ENCODE measurements around the gene SPON1.

Gene SPON1

GRCh38 chr11:14190992-14191778, 228.7 kb downstream of the SPON1 start:
- no peak for DNase-seq (ENCODE audit: low read depth)

GRCh38 chr11:14193644-14194043, 231.1 kb downstream of the SPON1 start:
- DNase-seq (ENCODE audit: low read depth), result no peak

GRCh38 chr11:14202251-14203196, 240.0 kb downstream of the SPON1 start:
- DNase-seq (ENCODE audit: low read depth), result no peak

- DNase-seq (ENCODE audit: low read depth), result no peak
These were observed 240.8 kb downstream of the SPON1 start for GRCh38 chr11:14203321-14203720.

GRCh38 chr11:14212986-14213385, 250.5 kb downstream of the SPON1 start:
- DNase-seq (ENCODE audit: low read depth), result no peak

DNA sequence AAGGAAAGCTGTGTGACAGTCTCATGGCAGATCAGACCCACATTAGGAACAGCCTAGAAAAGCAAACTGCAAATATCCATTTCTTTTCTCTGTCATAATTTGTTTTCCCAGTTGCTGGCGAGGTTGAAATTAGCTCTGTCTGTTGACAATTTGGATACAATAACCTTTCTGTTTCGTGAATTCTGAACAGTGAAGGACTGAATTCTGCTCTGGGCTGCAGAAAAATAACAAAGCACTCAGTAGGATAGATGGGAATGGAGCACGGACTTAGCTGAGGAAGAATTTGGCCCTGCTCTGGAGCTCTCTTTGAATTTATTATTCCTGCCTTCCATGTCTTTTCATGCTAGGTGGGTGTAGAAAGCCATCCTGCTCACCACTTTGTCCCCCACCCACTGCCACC, 256.2 kb downstream of the SPON1 start:
- no peak for DNase-seq (ENCODE audit: low read depth)

GRCh38 chr11:14223636-14224288, 261.2 kb downstream of the SPON1 start:
- no peak for DNase-seq (ENCODE audit: low read depth)

DNA sequence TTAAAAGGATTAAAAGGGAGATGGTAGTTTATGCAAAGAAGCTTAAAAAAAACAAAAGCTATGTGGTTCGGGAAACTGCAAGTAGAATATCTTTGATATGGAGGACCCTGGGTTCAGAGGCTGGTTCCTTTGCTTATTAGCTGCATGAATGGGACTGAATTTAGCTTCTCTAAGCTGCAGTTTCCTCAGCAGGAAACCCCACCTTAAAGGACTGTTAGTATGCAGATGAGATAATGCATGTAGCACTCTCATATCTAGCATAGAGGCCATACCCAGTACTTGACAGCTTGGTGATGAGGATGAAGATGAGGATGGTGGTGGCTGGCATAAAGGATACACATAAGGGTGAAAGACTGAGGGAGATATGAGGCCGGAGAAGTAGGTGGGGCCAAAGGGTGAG, 261.9 kb downstream of the SPON1 start:
- DNase-seq (ENCODE audit: low read depth), result no peak

DNA sequence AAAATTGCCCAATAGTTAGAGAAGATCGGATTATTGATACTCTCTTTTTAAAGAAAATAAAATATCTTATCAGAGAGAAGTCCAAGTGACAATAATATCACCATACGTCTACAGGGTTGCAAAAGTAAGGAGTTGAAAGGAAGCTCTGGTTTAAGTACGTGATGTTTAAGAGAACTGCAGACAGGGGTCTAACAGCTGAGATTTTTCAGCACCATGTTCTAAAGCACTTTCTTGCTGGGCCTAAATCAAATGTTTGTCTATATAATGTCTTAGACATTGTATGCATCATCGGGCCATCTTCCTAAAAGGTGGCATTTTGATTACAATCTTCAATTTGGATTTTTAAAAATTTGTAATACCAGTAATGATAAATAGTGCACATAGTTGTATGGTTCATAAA, 263.1 kb downstream of the SPON1 start:
- DNase-seq (ENCODE audit: low read depth), result no peak

GRCh38 chr11:14228356-14228755, 265.8 kb downstream of the SPON1 start:
- no peak for DNase-seq (ENCODE audit: low read depth)

GRCh38 chr11:14229472-14229871, 266.9 kb downstream of the SPON1 start:
- no peak for DNase-seq (ENCODE audit: low read depth)

GRCh38 chr11:14230407-14230806, 267.9 kb downstream of the SPON1 start:
- DNase-seq (ENCODE audit: low read depth), result no peak

DNA sequence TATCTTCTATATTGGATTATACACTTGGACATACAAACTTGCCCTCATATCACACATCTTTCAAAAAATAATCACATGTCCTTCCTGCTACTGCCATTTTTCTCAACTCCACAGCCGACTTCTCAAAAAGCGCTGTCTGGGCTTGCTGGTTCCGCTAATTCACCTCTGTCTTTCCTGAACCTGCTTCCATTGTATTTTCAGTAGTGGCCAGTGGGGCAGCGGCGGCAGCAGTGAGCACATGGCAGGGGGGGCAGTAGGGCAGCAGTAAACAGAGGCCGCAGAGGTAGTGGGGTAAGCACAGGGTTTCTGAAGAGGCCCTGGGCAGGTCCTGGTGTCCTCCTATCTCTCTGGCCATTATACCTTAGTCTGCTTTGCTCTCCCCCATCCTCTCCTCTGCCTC, 270.1 kb downstream of the SPON1 start:
- no peak for DNase-seq (ENCODE audit: low read depth)

DNA sequence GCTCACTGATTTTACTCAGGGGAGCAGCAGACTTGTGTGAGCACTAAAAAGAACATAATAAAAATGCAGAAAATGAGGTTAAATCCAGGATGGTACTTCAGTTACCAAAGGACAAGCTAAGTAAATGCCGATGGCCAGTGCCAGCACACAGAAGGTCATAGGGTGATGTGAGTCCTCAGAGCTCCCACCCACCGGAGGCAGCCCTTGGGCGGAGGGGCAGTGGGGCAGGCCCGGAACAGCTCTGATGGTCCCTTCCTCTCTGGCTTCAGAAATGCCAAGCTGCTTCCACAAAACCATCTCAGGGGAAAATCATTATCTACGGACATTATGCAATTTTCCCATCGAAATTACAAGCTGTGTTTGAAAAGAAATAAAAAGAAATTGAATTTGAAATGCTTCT, 271.9 kb downstream of the SPON1 start:
- DNase-seq (ENCODE audit: low read depth), result no peak

GRCh38 chr11:14235701-14236100, 273.2 kb downstream of the SPON1 start:
- no peak for DNase-seq (ENCODE audit: low read depth)

- no peak for DNase-seq (ENCODE audit: low read depth)
These were observed 275.0 kb downstream of the SPON1 start for GRCh38 chr11:14237444-14237961.

DNA sequence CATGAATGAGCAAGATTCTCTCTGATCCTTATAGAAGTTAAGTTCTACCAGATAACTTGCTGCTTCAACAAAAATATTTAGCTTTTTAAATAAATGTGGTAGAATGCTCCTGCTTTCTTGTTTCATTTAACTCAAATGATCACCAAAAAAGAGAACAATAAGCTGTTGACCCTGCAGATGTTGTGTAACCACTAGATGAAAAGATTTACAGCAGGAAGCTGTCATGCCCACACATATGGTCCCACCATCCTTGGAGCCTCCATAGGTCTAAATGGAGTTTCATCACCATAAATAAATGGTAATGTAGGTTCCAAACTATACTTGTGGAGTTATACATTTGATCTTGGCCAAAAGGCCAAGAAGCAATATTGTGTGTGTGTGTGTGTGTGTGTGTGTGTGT, 277.7 kb downstream of the SPON1 start:
- no peak for DNase-seq (ENCODE audit: low read depth)

- no peak for DNase-seq (ENCODE audit: low read depth)
These were observed 278.4 kb downstream of the SPON1 start for GRCh38 chr11:14240951-14241350.

- DNase-seq (ENCODE audit: low read depth), result no peak
These were observed 279.7 kb downstream of the SPON1 start for GRCh38 chr11:14242187-14242586.

GRCh38 chr11:14242733-14243132, 280.2 kb downstream of the SPON1 start:
- DNase-seq (ENCODE audit: low read depth), result no peak

DNA sequence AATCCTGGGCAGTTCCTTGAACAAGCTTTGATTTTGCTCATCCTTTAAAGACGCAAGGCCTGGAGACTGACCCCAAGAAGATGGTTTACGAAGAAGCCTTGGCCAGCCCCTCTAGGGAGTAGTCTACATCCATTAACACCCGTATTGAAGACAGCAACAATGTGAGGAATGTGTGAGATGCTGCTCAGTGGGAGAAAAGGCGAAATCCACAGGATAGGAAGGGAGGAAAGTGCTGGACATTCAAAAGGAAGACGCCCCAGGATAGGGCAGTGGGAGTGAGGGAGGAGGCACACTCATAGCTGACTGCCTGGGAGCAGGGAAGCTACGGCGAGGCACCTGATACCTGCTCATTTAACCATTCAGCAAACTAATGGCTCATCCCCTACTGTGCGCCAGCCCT, 282.4 kb downstream of the SPON1 start:
- no peak for DNase-seq (ENCODE audit: low read depth)

DNA sequence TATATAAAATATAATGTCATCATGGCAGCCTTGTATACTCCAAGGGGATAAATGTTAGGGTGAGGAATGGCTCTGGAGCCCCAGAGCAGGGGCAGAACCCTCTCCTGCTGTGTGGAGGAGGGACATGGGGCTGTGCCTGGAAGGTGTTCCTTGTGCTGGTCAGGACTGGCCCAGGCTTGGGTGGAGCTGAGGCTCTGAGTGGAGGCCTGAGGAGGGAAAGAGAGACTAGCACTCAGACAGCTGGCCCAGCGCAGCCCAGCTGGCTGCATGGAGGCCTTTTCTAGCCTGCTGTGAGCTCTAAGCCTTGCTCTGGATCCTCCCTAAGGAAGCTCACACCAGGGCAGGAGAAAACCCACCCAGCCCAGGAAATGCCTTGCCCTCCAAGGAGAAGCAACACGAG, 282.9 kb downstream of the SPON1 start:
- no peak for DNase-seq (ENCODE audit: low read depth)

Measured in stimulated activated CD8-positive, alpha-beta memory T cell treated with anti-CD3 and anti-CD28 coated beads, Interleukin-7, amount 100 ng/mL, for 24 hours (primary cell).